GM18951 (cell line): ENCODE data around the gene PLAC9.
"Not testable (repeated sequence)": the region's sequence is repeated elsewhere in the genome, so short reads cannot be mapped to it uniquely, and the experiment has no call there.

Experiments
- POLR2A ChIP-seq: IDR thresholded peaks from 4 replicates; pipeline ENCODE4 v1.6.1; 2011; ENCODE audit warnings: mild to moderate bottlenecking; ENCODE audit not compliant: insufficient read length, insufficient read depth; ENCODE audit errors: extremely low read depth
- in situ Hi-C: fragments of 300-500 bp; cut with MboI; formaldehyde crosslinking; loops from one replicate; pipeline ENCODE4 v1.12.0; 2022; ENCODE audit warnings: low sequenced_read_pairs, mixed read lengths, inconsistent platforms; ENCODE audit not compliant: unreplicated experiment

PLAC9 gene

DNA sequence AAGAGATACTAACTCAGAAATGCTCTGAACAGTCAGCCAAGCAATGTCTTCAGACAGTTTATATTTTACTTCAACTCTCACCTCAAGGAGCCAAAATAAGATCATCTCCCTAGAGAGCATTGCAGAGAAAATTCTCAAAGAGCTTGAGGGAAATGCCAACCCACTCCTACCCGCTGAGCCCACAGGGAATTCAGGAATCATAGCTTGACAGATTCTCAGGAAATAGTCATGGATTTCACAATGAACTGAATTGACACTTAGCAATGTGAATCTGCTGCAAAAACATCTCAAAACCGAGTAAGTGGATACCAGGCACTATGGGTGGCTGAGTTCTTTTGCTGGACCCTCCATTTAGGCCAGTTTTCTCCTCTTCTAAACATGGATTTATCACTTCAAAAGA lies 9.8 kb upstream of the PLAC9 start:
- no peak for TF ChIP-seq POLR2A
- in situ Hi-C loops, result no loop called here

DNA sequence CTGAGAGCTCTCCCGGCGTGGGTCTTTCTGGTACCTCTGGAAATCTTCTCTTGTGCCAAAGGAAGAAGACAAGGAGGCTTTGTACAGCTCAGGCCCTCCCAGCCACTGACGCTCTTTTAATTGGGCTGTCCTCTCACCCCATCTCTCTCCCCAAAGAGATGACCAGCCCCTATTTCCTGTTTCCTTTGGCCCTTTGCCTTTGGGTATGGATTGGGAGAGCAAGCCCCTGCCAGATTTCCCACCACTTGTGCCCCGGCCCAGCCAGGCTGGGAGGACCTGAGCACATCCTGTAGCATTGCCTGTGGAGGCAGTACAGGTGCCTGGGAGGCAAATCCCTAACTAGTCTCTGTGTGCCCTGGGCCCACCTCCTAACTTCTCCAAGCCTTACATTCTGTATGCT lies 5.7 kb upstream of the PLAC9 start:
- TF ChIP-seq POLR2A, result no peak
- in situ Hi-C loops, result no loop called here

DNA sequence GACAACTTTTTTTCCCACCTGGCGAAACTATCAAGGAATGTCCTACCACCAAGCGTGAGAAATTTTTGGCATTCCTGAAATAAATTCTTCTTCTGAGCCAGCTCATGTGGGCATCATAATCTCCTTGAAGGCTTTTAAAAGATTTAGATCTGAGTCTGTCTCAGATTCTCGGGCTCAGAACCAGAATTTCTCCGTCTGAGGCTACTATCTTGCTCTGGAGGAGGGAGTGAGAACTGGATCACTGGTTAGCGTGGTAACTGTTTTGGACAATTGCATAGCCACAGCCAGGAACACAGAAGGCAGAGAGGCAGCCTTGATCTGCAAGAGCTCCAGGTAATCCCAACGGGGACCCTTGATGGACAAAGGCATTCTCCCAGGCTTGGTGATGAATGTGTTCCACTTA lies 1.0 kb upstream of the PLAC9 start:
- no peak for TF ChIP-seq POLR2A
- in situ Hi-C loops, result loop anchor here (10.0 kb wide), 1 partner anchor 627 kb away; no protein-coding TSS in a partner anchor

DNA sequence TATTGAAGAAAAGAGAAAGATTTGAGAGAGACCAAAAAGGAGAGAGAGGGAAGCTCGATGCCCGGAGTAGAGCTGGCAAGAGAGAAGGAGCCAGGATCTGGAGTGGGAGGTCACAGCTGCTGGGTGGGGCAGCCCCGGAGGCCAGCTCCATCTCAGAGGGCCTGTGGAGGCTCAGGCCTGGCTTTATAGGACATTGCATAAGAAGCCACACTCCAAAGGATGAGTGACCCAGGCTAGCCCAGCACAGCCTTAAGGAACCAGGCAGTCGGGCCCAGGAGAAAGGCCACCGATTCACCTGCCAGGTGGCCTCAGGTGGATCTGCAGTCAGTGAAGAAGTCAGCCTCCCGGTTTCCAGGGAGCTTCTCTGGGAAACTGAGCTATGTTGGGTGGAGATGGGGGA lies 676 bp downstream of the PLAC9 start:
- TF ChIP-seq POLR2A, result no peak
- in situ Hi-C loops, result loop anchor here (10.0 kb wide), 1 partner anchor 628 kb away; no protein-coding TSS in a partner anchor

DNA sequence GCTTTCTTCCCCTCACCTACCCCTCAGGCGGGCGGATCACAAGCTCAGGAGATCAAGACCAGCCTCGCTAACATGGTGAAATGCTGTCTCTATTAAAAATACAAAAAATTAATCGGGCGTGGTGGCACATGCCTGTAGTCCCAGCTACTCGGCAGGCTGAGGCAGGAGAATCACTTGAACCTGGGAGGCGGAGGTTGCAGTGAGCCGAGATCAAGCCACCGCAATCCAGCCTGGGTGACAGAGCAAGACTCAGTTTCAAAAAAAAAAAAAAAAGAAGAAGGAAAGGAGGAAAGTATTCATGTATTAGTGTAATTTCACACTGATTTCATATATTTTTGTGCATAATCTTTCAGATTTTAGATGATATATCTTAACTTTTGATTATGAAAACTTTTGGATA lies 1.2 kb downstream of the PLAC9 start:
- in situ Hi-C loops, result loop anchor here (10.0 kb wide), 1 partner anchor 629 kb away; no protein-coding TSS in a partner anchor

DNA sequence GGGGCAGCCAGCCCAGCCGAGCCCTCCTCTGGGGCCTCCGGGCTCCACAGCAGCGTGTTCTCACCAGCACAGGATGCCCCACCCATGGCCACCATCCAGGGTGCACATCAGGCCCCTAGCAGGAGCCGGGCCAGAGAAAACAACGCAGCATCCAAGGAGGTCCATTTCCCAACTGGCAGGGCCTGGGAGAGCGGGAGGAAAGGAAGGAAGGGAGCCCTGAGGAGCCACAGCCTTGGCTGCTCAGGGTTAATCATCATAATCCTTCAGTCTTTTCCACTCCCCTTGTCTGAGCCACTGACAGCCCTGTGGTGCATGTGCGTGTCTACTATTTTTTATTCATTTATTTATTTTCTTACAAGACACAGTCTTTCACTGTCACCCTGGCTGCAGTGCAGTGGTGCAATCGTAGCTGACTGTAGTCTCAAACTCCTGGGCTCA lies 3.6 kb downstream of the PLAC9 start:
- in situ Hi-C loops, result loop anchor here (10.0 kb wide), 1 partner anchor 631 kb away; no protein-coding TSS in a partner anchor
- TF ChIP-seq POLR2A, result no peak

DNA sequence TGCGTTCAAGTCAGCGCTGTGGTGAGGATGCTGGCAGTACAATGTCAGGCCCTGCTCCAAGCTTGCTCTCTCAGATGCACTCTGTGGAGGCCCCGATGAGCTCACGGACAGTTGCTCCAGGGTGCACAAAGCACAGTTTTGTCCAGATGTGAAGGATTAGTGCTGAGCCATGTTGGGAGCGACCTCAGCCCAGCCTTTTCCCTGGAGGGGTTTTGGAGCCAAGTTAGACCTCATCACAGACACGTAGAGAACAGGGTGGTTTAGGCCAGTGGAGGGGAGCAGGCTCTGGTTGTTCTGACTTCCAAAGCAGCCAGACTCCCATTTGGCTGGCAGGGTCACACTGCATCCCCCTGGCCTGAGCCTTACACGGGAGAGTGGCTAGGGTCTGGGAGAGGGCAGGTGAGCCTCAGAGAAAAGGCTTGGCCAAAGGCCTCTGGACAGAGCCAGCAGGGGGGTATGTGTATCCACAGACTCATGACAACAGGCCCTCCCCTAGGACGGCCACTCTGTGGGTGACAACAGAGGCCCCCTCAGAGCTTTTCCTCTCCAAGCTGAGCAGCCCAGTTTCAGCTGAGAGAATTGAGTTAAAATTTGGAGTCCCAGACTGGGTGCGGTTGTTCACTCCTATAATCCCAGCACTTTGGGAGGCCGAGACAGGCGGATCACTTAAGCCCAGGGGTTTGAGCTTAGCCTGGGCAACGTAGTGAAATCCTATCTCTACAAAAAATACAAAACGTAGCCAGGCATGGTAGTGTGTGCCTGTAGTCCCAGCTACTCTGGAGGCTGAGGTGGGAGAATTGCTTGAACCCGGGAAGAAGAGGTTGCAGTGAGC lies 4.7 kb downstream of the PLAC9 start:
- in situ Hi-C loops, result loop anchor here (10.0 kb wide), 1 partner anchor 632 kb away; no protein-coding TSS in a partner anchor
- TF ChIP-seq POLR2A, result no peak

DNA sequence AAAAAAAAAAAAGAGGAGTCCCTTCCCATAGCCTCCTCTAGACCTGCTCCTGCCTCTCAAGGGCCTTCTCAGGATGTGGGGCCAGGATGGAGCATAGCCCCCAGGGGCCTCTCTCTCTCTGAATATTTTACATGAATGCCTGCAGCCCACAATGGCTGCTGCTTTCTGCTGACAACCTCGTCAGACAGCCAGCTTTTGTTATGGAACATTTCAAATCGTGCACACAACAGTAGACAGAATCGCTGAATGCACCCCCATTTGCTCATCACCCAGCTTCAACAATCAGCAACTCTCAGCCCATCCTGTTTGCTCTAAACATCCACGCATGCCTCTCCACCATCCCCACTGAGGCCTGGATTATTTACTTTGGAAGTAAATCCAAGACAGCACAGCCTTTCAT lies 5.4 kb downstream of the PLAC9 start:
- in situ Hi-C loops, result loop anchor here (10.0 kb wide), 1 partner anchor 633 kb away; no protein-coding TSS in a partner anchor

DNA sequence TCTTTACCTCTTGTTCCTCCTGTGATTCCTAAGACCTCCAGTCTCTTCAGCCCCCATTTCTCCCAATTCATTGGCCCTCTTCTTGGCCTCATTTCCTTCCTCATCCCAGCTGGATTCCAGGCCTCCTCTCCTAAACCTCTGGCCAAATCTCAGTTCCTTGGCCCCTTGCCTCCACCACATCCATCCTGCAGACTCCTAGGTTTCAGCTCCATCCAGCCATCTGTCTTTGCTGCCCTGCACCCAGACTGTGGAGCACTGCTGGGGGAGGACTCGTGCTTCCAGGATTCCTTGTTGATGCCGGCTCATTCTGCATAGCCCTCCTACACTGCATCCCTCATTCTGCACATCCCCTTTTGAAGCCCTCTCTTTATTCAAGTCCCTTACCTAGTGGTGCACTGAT lies 6.7 kb downstream of the PLAC9 start:
- in situ Hi-C loops, result loop anchor here (10.0 kb wide), 1 partner anchor 634 kb away; no protein-coding TSS in a partner anchor
- no peak for TF ChIP-seq POLR2A

More for the DNA sequence above, 5.4 kb downstream of the PLAC9 start:
- no peak for TF ChIP-seq POLR2A

DNA sequence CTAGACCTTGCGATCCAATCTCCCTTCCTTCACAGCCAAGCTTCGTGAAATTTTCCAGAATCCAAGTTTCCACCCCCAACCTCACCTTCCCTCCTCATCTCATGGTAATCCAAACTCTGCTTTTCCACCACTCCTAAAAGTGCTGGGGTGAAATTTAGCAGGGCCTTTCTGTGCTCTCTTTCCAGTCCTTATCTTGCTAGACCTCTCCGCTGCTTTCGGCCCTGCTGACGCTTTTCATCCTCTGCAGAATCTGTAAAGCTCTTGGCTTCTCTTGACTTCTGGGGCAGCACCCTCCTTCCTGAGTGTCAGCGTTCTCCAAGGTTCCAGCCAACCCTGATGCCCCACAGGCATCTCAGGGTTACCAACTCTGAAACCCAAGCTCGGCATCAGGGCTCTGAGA lies 7.7 kb downstream of the PLAC9 start:
- in situ Hi-C loops, result no loop called here
- no peak for TF ChIP-seq POLR2A

DNA sequence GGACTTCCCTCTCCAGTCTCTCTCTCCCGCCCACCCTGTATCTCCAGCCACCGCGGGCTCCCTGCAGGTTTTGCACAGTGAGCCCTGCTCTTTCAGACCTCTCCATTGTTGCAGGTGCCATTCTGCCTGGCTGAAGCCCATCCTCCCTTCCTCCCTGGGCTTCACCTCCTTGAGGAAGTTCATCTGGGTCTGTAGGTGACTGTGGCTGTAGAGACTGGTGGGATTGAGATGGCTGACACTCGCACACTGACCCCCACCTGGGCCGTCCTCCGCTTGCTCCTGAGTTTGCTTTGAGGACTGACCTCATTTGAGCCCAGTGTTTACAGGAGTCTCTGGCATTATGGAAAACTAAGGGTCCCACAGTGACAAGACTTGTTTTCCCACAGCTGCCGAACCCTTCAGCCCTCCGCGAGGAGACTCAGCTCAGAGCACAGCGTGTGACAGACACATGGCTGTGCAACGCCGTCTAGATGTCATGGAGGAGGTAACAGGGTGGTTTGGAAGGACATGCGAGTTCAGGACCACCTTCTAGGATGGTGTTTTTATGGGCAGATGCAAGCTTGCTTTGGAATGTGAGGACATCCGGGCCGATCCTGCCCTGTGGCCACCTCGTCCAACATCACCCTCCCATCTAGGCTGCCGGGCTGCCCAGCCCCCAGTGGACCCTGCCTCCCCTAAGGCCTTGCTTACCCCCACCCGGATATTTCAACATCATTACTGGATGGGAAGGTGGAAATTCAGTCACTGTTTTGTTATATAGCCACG lies 9.3 kb downstream of the PLAC9 start:
- TF ChIP-seq POLR2A, result no peak
- in situ Hi-C loops, result no loop called here

DNA sequence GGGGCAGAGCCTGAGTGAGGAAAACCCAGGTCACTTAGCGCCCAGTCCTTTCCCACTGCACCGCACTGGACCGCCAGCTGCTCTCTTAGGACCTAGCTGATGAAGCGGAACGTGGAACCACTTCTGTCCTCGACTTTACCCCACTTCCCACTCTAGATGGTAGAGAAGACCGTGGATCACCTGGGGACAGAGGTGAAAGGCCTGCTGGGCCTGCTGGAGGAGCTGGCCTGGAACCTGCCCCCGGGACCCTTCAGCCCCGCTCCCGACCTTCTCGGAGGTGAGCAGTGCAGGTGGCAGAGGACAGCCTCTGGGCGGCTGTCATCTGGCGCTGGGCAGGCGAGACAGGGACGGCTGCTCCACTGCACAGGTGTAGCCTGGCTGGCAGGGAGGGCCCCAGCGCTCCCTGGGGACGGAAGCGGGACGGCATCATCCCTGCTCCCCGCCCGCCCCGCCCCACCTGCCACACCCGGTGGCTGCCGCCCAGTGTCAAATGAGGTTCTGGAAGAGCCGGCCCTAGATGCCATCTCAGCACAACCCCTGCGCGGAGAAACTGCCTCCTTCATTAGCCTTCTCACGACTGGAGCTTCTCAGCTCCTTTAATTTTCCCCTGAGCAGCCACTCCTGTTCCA lies 11.7 kb downstream of the PLAC9 start:
- TF ChIP-seq POLR2A, result no peak

DNA sequence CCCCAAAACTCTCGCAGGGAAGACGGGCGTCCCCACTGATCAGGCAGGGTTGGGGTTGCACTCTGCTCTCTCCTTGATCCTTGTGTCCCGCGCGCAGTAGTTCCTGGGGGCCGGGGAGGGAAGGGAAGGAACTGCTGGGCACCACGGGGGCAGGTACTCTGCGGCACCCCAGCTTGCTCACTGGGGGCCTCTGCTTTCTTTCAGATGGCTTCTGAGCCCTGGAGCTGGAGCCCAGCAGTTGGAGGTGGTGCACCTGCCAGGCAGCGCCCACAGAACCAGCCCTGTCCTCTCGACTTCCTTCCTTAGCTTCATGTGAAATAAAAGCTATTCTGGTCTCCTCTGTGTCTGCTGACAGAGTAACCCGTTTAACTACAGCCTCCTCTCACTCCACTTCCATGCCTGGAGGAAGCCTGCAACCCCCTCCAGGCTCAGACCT lies 12.2 kb downstream of the PLAC9 start:
- in situ Hi-C loops, result no loop called here

More for the DNA sequence above, 11.7 kb downstream of the PLAC9 start:
- in situ Hi-C loops, result no loop called here

DNA sequence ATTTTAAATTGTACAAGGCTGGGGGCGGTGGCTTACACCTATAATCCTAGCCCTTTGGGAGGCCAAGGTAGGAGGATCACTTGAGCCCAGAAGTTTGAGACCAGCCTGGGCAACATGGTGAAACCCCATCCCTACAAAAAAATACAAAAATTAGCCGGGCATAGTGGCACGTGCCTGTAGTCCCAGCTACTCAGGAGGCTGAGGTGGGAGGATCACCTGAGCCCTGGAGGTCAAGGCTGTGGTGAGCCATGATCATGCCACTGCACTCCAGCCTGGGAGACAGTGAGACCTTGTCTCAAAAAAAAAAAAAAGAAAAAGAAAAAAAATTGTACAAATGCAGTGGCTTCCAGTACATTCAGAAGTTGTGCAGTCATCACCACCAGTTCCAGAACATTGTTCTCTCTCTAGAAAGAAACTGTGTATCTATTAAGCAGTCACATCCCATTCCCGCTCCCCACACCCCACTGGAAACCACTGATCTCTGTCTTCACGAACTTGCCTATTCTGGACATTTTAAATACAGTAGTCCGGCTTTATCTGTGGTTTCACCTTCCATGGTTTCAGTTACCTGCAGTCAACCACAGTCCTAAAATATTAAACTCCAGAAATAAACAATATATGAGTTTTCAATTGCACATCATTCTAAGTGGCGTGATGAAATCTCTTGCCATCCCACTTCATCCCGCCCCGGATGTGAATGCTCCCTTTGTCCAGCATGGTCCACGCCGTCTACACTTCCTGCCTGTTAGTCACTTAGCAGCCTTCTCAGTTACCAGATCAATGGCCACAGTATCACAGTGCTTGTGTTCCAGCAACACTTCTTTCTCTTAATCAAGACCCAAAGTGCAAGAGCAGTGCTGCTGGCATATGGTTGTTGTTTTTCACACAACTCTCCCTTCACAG lies 13.1 kb downstream of the PLAC9 start:
- in situ Hi-C loops, result not testable (repeated sequence)

More for the DNA sequence above, 12.2 kb downstream of the PLAC9 start:
- TF ChIP-seq POLR2A, result no peak
